ENCODE results near the gene PPARD. TPM values are rescaled to one million over a fixed set of nuclear protein-coding genes. Genes with fewer than 3 reads are reported as not detected.
"Not testable (repeated sequence)": the region's sequence is repeated elsewhere in the genome, so short reads cannot be mapped to it uniquely, and the experiment has no call there.

PPARD gene
- polyA plus RNA-seq, 1 experiment, result 26.9 TPM

DNA sequence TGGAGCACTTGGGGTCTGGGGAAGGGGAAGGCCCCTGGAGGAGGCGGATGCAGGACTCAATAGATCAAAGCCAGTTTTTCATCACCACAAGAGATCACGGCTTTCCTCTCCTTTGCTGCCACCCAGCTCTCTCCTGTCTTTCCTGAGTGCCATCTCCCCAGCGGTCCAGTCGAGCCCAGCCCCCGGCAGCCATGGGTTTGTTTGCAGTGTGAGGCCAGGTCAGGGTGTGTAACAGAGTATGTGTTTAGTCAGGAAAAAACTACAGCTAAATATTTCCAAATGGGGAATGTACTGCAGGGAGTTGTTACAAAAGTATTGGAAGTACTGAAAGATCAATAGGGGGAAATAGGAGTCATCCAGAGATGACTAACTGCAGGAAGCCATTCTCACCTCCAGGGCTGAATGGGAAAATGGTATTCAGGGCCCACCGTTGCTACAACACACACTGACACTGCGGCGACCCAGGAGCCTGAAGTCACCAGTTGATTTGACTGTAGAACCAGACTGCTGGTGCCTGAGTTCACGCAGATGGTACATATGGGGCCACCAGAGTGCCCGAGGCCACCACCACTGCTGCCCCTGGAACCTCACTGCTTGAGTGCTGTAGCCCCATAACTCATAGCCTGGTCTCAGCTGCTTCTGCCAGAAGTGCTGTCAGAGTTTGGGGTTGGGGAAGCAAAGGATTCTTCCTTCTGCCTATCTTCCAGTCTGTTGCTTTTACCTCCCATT, 86.2 kb downstream of the PPARD start:
- TF ChIP-seq, protein P1, sequence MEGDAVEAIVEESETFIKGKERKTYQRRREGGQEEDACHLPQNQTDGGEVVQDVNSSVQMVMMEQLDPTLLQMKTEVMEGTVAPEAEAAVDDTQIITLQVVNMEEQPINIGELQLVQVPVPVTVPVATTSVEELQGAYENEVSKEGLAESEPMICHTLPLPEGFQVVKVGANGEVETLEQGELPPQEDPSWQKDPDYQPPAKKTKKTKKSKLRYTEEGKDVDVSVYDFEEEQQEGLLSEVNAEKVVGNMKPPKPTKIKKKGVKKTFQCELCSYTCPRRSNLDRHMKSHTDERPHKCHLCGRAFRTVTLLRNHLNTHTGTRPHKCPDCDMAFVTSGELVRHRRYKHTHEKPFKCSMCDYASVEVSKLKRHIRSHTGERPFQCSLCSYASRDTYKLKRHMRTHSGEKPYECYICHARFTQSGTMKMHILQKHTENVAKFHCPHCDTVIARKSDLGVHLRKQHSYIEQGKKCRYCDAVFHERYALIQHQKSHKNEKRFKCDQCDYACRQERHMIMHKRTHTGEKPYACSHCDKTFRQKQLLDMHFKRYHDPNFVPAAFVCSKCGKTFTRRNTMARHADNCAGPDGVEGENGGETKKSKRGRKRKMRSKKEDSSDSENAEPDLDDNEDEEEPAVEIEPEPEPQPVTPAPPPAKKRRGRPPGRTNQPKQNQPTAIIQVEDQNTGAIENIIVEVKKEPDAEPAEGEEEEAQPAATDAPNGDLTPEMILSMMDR (IDR thresholded peaks at IDR 0.05; ENCODE audit: low read depth, low read length), result no peak
- ChIA-PET CTCF (interaction anchor here (1.1 to 2.5 kb wide), 3 partner anchors 9 to 40 kb away, joined by 3 to 13 read pairs (median 11); partner anchors contain the start of gene RPL10A), POLR2A (interaction anchor here (0.7 to 2.6 kb wide), 10 partner anchors 8 to 58 kb away, joined by 3 to 17 read pairs (median 6); partner anchors contain the start of gene FANCE)
- Histone ChIP-seq H3K27me3 (ENCODE audit: control insufficient read depth, insufficient read depth, low read length) (no peaks in the 10 kb centered on the region), H3K27ac (ENCODE audit: low read depth, low read length) (peak overlapping the region; percentile 95), H3K4me3 (ENCODE audit: low read depth, low read length) (peak overlapping the region; percentile 29), H3K9me3 (ENCODE audit: control insufficient read depth, insufficient read depth, low read length) (peaks cover 8% of the 10 kb centered on the region)
- DNase-seq (ENCODE audit: low read depth, low spot score), result no peak

DNA sequence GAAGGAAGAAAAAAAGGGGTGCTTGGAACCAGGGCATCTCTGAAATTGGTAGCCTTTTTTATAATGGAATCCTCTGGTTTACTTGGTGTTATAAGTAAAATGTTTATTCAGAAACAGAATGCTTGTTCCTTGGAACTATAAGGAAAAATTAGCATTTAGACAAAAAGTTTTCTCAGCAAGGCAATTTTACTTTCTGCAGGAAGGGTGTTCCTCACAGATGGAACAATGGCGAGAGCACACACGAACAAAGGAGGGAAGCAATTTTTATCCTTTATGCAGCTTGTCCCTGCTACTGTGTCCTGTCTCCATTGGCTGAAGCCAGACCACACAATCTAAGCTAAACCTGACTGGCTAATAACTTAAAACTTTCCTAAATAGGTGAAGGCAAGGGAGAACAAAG, 87.1 kb downstream of the PPARD start:
- ChIA-PET CTCF (no interaction called here), POLR2A (no interaction called here)
- no peak for DNase-seq (ENCODE audit: low read depth, low spot score)
- Histone ChIP-seq H3K27me3 (ENCODE audit: control insufficient read depth, insufficient read depth, low read length) (no peaks in the 10 kb centered on the region), H3K27ac (ENCODE audit: low read depth, low read length) (no peak overlapping the region), H3K4me3 (ENCODE audit: low read depth, low read length) (no peak overlapping the region), H3K9me3 (ENCODE audit: control insufficient read depth, insufficient read depth, low read length) (peaks cover 8% of the 10 kb centered on the region)
- TF ChIP-seq, protein P1 (IDR thresholded peaks at IDR 0.05; ENCODE audit: low read depth, low read length), result no peak

DNA sequence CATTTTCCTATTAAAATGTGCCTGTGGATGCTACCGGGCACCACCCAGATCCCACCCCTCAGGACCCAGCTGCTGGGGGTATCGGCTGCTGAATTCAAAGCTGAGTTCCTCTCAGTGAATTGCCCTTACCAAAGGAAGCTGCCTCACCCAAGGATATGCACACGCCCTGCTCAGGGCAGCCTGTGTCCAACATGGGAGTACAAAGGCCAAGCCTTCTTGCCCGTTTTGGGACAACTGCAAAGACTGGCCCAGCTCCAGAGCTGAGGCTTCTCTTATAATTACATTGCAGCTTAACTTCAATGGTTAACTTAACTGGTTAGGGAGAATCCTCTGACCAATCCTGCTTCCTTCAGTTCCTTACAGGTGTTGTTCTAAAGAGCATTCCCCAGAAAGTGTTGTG, 89.9 kb downstream of the PPARD start:
- ChIA-PET POLR2A (no interaction called here), CTCF (interaction anchor here (0.7 to 1.1 kb wide), 2 partner anchors 17 kb away, joined by 3 to 4 read pairs; no protein-coding TSS in a partner anchor)
- Histone ChIP-seq H3K27me3 (ENCODE audit: control insufficient read depth, insufficient read depth, low read length) (no peaks in the 10 kb centered on the region), H3K27ac (ENCODE audit: low read depth, low read length) (no peak overlapping the region), H3K4me3 (ENCODE audit: low read depth, low read length) (no peak overlapping the region), H3K9me3 (ENCODE audit: control insufficient read depth, insufficient read depth, low read length) (peaks cover 8% of the 10 kb centered on the region)
- no peak for DNase-seq (ENCODE audit: low read depth, low spot score)
- TF ChIP-seq, protein P1 (IDR thresholded peaks at IDR 0.05; ENCODE audit: low read depth, low read length), result no peak

DNA sequence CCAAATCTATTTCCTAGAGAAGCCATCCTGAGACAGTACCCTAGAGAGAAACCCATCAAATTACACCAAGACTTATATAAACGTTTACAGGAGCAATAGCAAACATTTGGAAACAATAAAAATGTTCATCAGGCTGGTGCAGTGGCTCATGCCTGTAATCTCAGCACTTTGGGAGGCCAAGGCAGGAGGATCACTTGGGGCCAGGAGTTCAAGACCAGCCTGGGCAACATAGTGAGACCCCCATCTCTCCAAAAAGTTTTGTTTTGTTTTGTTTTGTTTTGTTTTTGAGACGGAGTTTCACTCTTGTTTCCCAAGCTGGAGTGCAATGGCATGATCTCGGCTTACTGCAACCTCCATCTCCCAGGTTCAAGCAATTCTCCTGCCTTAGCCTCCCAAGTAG, 90.3 kb downstream of the PPARD start:
- H3K9me3 ChIP-seq (ENCODE audit: control insufficient read depth, insufficient read depth, low read length); H3K4me3 ChIP-seq (ENCODE audit: low read depth, low read length); H3K27me3 ChIP-seq (ENCODE audit: control insufficient read depth, insufficient read depth, low read length); POLR2A ChIA-PET; DNase-seq (ENCODE audit: low read depth, low spot score); H3K27ac ChIP-seq (ENCODE audit: low read depth, low read length): not testable (repeated sequence)
- CTCF ChIA-PET, result interaction anchor here (0.7 to 1.1 kb wide), 2 partner anchors 17 kb away, joined by 3 to 4 read pairs; no protein-coding TSS in a partner anchor

DNA sequence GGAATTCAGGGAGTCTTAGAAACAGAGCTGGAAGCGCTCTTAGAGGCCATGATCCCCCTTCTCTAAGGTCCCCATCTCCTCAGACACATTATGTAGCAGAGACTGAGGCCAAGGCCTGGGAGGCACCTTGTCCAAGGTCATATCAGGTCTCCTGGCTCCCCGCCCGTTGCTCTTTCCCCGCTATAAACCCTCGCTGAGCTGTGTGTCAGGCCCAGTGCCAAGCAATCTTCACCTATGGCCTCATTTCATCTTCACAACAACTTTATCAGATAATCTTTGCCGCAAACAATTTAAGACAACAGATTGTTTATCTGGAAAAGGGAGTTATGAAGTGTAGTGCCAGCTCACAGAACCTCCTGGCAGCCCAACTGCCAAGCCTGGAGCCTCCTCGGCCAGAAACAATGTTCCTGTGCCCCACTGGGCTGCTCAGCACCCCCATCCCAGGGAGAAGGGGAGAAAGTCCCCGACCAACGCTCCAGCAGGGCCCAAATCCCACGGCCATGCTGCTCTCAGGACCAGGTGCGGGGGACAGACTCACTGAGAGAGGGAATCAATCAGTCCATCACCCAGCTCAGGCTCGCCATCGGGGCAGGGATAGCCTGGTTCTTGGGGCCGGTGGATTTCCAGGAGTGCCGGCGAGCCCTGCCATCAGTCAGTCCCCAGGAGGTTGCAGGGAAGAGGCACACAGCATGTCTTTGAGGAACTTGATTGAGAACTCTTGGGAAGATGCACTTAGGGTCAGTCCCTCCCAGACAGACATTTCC, 92.9 kb downstream of the PPARD start:
- POLR2A ChIA-PET, result no interaction called here
- no peak for DNase-seq (ENCODE audit: low read depth, low spot score)
- Histone ChIP-seq H3K9me3 (ENCODE audit: control insufficient read depth, insufficient read depth, low read length) (no peaks in the 10 kb centered on the region; the same call in none of the 2 replicates), H3K27me3 (ENCODE audit: control insufficient read depth, insufficient read depth, low read length) (no peaks in the 10 kb centered on the region), H3K27ac (ENCODE audit: low read depth, low read length) (no peak overlapping the region), H3K4me3 (ENCODE audit: low read depth, low read length) (no peak overlapping the region)
- TF ChIP-seq, protein P1 (IDR thresholded peaks at IDR 0.05; ENCODE audit: low read depth, low read length), result no peak
- CTCF ChIA-PET, result interaction anchor here (2.1 kb wide), 1 partner anchor 20 kb away, joined by 7 read pairs; no protein-coding TSS in a partner anchor
